DMS79 (cell line): ENCODE results near the gene NPIPA7.
"Not testable (repeated sequence)": the region's sequence is repeated elsewhere in the genome, so short reads cannot be mapped to it uniquely, and the experiment has no call there.

ENCODE experiments used
- DNase-seq: peaks from one replicate; lab custom pipeline; 2025; lab: John Stamatoyannopoulos, UW

The NPIPA7 gene

GRCh38 chr16:16420515-16420914, 41.6 kb downstream of the NPIPA7 start:
- not testable (repeated sequence) for DNase-seq

DNA sequence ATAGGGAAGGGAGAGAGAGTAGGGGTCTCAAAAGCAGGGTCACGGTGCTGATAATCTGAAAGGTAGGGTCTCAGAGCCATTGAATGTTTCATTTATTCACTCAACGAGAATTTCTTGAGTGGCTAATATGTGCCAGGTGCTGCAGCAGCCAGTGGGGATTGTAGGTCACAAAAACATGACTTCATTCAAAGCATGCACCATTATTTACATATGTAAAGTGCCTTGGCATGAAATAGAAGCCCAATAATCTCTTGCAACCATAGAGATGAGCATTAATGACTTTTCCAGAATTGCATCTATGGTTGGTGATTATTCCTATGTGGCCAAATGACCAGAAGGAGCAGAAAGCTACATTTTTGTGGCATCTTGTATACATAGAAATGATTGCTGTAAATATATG, 46.2 kb downstream of the NPIPA7 start:
- not testable (repeated sequence) for DNase-seq

DNA sequence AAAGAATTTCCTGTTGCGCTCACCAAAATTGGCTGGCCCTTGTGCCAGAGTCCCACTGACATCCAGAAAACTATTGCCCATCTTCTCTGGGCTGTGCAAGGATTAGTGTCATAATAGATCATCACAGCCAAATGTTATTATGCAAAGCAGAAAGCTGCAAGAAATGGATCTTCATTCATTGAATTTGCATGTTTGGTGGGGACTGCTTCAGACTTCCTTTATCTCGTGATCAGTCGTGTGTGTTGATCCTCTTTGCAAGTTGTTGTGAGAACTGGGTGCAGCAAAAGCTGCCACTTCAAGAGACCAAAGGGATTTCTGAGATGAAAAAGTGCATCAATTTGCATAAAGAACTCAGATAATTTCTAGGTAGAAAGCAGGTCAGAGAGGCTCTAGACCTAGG, 52.2 kb downstream of the NPIPA7 start:
- not testable (repeated sequence) for DNase-seq

DNA sequence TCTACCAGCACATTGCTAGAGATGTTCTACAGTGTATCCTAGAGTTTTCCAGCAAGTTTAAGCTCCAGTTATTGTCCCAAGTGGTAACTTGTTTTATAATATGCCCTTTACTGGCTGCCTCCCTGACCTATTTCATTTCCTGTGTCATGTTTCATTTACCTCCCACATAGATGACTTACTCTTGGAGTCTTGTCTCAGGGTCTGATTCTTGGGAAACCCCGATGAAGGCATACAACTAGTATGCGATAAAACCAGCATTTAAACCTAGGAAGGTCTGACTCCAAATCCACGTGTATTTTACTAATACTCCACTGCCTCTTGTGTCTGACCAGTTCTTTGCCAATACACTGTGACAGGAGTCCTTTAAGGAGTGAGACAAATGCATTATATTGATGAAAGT, 55.8 kb downstream of the NPIPA7 start:
- not testable (repeated sequence) for DNase-seq

DNA sequence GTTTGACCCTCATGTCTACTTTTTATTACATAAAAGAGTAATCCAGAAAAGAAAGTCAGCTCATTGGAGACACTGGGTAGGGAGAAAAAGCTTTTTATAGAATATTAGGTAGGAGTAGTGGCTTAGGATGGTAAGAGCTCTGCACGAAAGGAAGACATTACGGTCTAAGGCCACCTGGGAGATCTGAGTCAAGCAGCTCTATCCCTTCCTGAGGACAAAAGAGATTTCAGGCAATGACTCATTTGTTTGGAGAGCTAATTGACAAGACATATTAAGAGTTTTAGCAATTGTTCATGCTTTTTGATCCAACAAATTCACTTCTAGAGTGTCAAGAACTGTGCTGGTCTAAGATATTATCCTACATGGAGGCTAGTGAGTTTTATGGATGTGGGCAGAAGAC, 62.5 kb downstream of the NPIPA7 start:
- not testable (repeated sequence) for DNase-seq
